ACC112 (cell line): Measurements from ENCODE around the gene DOC2A.
"Not testable (repeated sequence)": the region's sequence is repeated elsewhere in the genome, so short reads cannot be mapped to it uniquely, and the experiment has no call there.

Experiments
- H2AFZ ChIP-seq: fragments of 200-600 bp; sonication (generic); one replicate; pipeline ENCODE4 v1.6.0; 2017; ENCODE audit warnings: antibody characterized with exemption, low read length; ENCODE audit not compliant: unreplicated experiment
- H3K27ac ChIP-seq: fragments of 200-600 bp; sonication (generic); 2 replicates; pipeline ENCODE4 v1.5.1; 2014; ENCODE audit warnings: low read depth, mild to moderate bottlenecking, antibody characterized with exemption, low read length, moderate library complexity
- H3K27me3 ChIP-seq: fragments of 200-600 bp; sonication (generic); 2 replicates; pipeline ENCODE4 v1.6.1; 2014; ENCODE audit warnings: mild to moderate bottlenecking, antibody characterized with exemption, low read length, moderate library complexity, mixed read lengths; ENCODE audit not compliant: insufficient read depth
- H3K36me3 ChIP-seq: fragments of 200-600 bp; sonication (generic); 2 replicates; pipeline ENCODE4 v1.6.1; 2016; ENCODE audit warnings: mild to moderate bottlenecking, antibody characterized with exemption, low read length, moderate library complexity, mixed read lengths; ENCODE audit not compliant: insufficient read depth
- H3K4me1 ChIP-seq: fragments of 200-600 bp; sonication (generic); one replicate; pipeline ENCODE4 v1.6.1; 2016; ENCODE audit warnings: low read length, mixed read lengths; ENCODE audit not compliant: insufficient read depth, unreplicated experiment, control insufficient read depth
- H3K4me3 ChIP-seq: fragments of 200-600 bp; sonication (generic); 2 replicates; pipeline ENCODE4 v1.5.1; 2014; ENCODE audit warnings: mild to moderate bottlenecking, low read depth, low read length
- H3K79me2 ChIP-seq: fragments of 200-600 bp; sonication (generic); one replicate; pipeline ENCODE4 v1.6.0; 2016; ENCODE audit warnings: low read length; ENCODE audit not compliant: control insufficient read depth, unreplicated experiment, insufficient read depth

Gene DOC2A

GRCh38 chr16:30012598-30012997, 1.8 kb upstream of the DOC2A start:
- H3K27me3 ChIP-seq, result peaks cover 28% of the 10 kb centered on the region
- not testable (repeated sequence) for H3K27ac ChIP-seq, H2AFZ ChIP-seq, H3K36me3 ChIP-seq, H3K4me1 ChIP-seq, H3K4me3 ChIP-seq, H3K79me2 ChIP-seq

- Histone ChIP-seq H3K36me3 (no peaks in the 10 kb centered on the region), H2AFZ (no peak overlapping the region), H3K4me3 (peak overlapping the region; percentile 73), H3K27me3 (peaks cover 28% of the 10 kb centered on the region), H3K4me1 (peaks cover 6% of the 10 kb centered on the region), H3K27ac (no peak overlapping the region), H3K79me2 (no peaks in the 10 kb centered on the region)
Observed at GRCh38 chr16:30011714-30012504, 1.1 kb upstream of the DOC2A start.

- Histone ChIP-seq H3K79me2 (no peaks in the 10 kb centered on the region), H3K36me3 (no peaks in the 10 kb centered on the region), H3K27ac (no peak overlapping the region), H3K27me3 (peaks cover 28% of the 10 kb centered on the region), H2AFZ (no peak overlapping the region), H3K4me1 (peaks cover 6% of the 10 kb centered on the region), H3K4me3 (peak overlapping the region; percentile 73)
Observed at GRCh38 chr16:30009990-30010843, 610 bp downstream of the DOC2A start.

- Histone ChIP-seq H3K4me3 (no peak overlapping the region), H2AFZ (no peak overlapping the region), H3K27ac (no peak overlapping the region), H3K27me3 (peaks cover 28% of the 10 kb centered on the region), H3K36me3 (no peaks in the 10 kb centered on the region), H3K4me1 (peaks cover 6% of the 10 kb centered on the region), H3K79me2 (no peaks in the 10 kb centered on the region)
Observed at GRCh38 chr16:30009085-30009862, 1.6 kb downstream of the DOC2A start.

GRCh38 chr16:30007378-30007895, 3.4 kb downstream of the DOC2A start:
- Histone ChIP-seq H3K79me2 (no peaks in the 10 kb centered on the region), H2AFZ (no peak overlapping the region), H3K27ac (no peak overlapping the region), H3K27me3 (peaks cover 28% of the 10 kb centered on the region), H3K36me3 (no peaks in the 10 kb centered on the region), H3K4me3 (no peak overlapping the region), H3K4me1 (peaks cover 6% of the 10 kb centered on the region)

- Histone ChIP-seq H3K4me3 (no peak overlapping the region), H3K36me3 (no peaks in the 10 kb centered on the region), H3K4me1 (peaks cover 6% of the 10 kb centered on the region), H2AFZ (no peak overlapping the region), H3K79me2 (no peaks in the 10 kb centered on the region), H3K27me3 (peaks cover 26% of the 10 kb centered on the region), H3K27ac (no peak overlapping the region)
Observed at GRCh38 chr16:30006659-30007377, 4.0 kb downstream of the DOC2A start.

GRCh38 chr16:30006095-30006473, 4.7 kb downstream of the DOC2A start:
- Histone ChIP-seq H2AFZ (no peak overlapping the region), H3K27ac (no peak overlapping the region), H3K27me3 (peaks cover 19% of the 10 kb centered on the region), H3K79me2 (no peaks in the 10 kb centered on the region), H3K4me1 (peaks cover 6% of the 10 kb centered on the region), H3K4me3 (no peak overlapping the region), H3K36me3 (no peaks in the 10 kb centered on the region)

- Histone ChIP-seq H3K27ac (no peak overlapping the region), H3K36me3 (no peaks in the 10 kb centered on the region), H3K4me3 (no peak overlapping the region), H3K79me2 (no peaks in the 10 kb centered on the region), H3K4me1 (peaks cover 4% of the 10 kb centered on the region), H3K27me3 (peaks cover 14% of the 10 kb centered on the region), H2AFZ (no peak overlapping the region)
Observed at GRCh38 chr16:30005341-30006094, 5.3 kb downstream of the DOC2A start.

- H3K27me3 ChIP-seq, result peaks cover 7% of the 10 kb centered on the region; the same call in 1 of the 2 replicates
- H3K4me1 ChIP-seq, result no peaks in the 10 kb centered on the region
- H3K79me2 ChIP-seq, result no peaks in the 10 kb centered on the region
- H2AFZ ChIP-seq, result no peak overlapping the region
- no peaks in the 10 kb centered on the region for H3K36me3 ChIP-seq
- no peak overlapping the region for H3K4me3 ChIP-seq
- H3K27ac ChIP-seq, result no peak overlapping the region
Observed at GRCh38 chr16:30004811-30005242, 6.0 kb downstream of the DOC2A start.
